Hepatocyte (in vitro differentiated cells): ENCODE measurements around the gene VASP. TPM values are rescaled to one million over a fixed set of nuclear protein-coding genes. Genes with fewer than 3 reads are reported as not detected.

ENCODE experiments used
- DNase-seq: peaks from one replicate; pipeline ENCODE4 v3.0.0-alpha.2; 2016; ENCODE audit warnings: low spot score
- H2AFZ ChIP-seq: fragments of 200-600 bp; sonication (generic); 2 replicates; pipeline ENCODE4 v1.6.0; 2016; ENCODE audit warnings: antibody characterized with exemption, mild to moderate bottlenecking
- H3K27ac ChIP-seq: fragments of 200-600 bp; sonication (generic); 2 replicates; pipeline ENCODE4 v1.5.1; 2016; ENCODE audit warnings: mild to moderate bottlenecking
- H3K27me3 ChIP-seq: fragments of 200-600 bp; sonication (generic); 2 replicates; pipeline ENCODE4 v1.6.1; 2016
- H3K36me3 ChIP-seq: fragments of 200-600 bp; sonication (generic); replicated peaks from 2 replicates; pipeline ENCODE4 v1.5.1; 2016; ENCODE audit warnings: low read depth; ENCODE audit not compliant: insufficient read depth
- H3K4me1 ChIP-seq: fragments of 200-600 bp; sonication (generic); 2 replicates; pipeline ENCODE4 v1.5.1; 2016; ENCODE audit warnings: mild to moderate bottlenecking, moderate library complexity; ENCODE audit not compliant: insufficient read depth
- H3K4me2 ChIP-seq: fragments of 200-600 bp; sonication (generic); 2 replicates; pipeline ENCODE4 v1.6.0; 2016
- H3K4me3 ChIP-seq: fragments of 200-600 bp; sonication (generic); 2 replicates; pipeline ENCODE4 v1.5.1; 2016; ENCODE audit warnings: mild to moderate bottlenecking
- H3K79me2 ChIP-seq: fragments of 200-600 bp; sonication (generic); 2 replicates; pipeline ENCODE4 v1.6.0; 2017; ENCODE audit warnings: mild to moderate bottlenecking
- H3K9me2 ChIP-seq: fragments of 200-600 bp; sonication (generic); replicated peaks from 2 replicates; pipeline ENCODE4 v1.6.0; 2017; ENCODE audit warnings: mild to moderate bottlenecking; ENCODE audit not compliant: insufficient read depth
- H3K9me3 ChIP-seq: fragments of 200-600 bp; sonication (generic); 2 replicates; pipeline ENCODE4 v1.5.1; 2016; ENCODE audit warnings: low read depth, mild to moderate bottlenecking
- H4K20me1 ChIP-seq: fragments of 200-600 bp; sonication (generic); 2 replicates; pipeline ENCODE4 v1.6.0; 2016; ENCODE audit warnings: mild to moderate bottlenecking; ENCODE audit not compliant: insufficient read depth, poor library complexity, severe bottlenecking
- CTCF ChIP-seq: fragments of 200-600 bp; sonication (generic); IDR thresholded peaks from 2 replicates; pipeline ENCODE4 v1.5.1; 2016; ENCODE audit warnings: antibody characterized with exemption, mild to moderate bottlenecking; ENCODE audit not compliant: poor library complexity
- EZH2 ChIP-seq: fragments of 200-600 bp; sonication (generic); IDR thresholded peaks from 2 replicates; pipeline ENCODE4 v1.6.1; 2016; ENCODE audit warnings: antibody characterized with exemption, mild to moderate bottlenecking, borderline replicate concordance
- EZH2phosphoT487 ChIP-seq: fragments of 200-600 bp; sonication (generic); IDR thresholded peaks from one replicate; pipeline ENCODE4 v1.6.1; 2018; ENCODE audit warnings: antibody characterized with exemption, mild to moderate bottlenecking, low read depth, moderate library complexity; ENCODE audit not compliant: unreplicated experiment, severe bottlenecking
- WGBS: methylation state at CpG from one replicate; pipeline ENCODE4 v1.1.6; 2016; ENCODE audit warnings: low lambda C conversion rate; ENCODE audit errors: missing lambda C conversion rate; 5-methylcytosine and 5-hydroxymethylcytosine counted together
- polyA plus RNA-seq: library from polyadenylated mRNA; unstranded; fragments of >200 nt; fragmentation: Nextera tagmentation; extraction: Ambion mirVana; gene quantifications from 2 replicates; pipeline ENCODE4 v1.2.1, GENCODE V29; 2016
- total RNA-seq: library from RNA; depleted of rRNA; stranded (reverse); fragments of >200 nt; gene quantifications from 2 replicates; pipeline ENCODE4 v1.2.3, GENCODE V29; 2014

VASP gene
- total and polyA plus RNA-seq, 2 experiments from 2014 or later: 68.9 to 86.0 TPM

- H3K4me2 ChIP-seq: no peak overlapping the region
- 73% methylated on average over 7 of the region's 7 CpGs for WGBS
Observed at GRCh38 chr19:45518469-45518826, 11.2 kb downstream of the VASP start.

GRCh38 chr19:45522010-45522941, 15.0 kb downstream of the VASP start:
- TF ChIP-seq EZH2 (no peak), EZH2phosphoT487 (no peak), CTCF (no peak)
- no peak overlapping the region for H2AFZ ChIP-seq
- H3K9me2 ChIP-seq: no peaks in the 10 kb centered on the region
- no peaks in the 10 kb centered on the region for H3K36me3 ChIP-seq
- H3K27ac ChIP-seq: no peak overlapping the region
- 94% methylated on average over 20 of the region's 24 CpGs for WGBS
- H3K27me3 ChIP-seq: no peaks in the 10 kb centered on the region
- DNase-seq: no peak
- H3K9me3 ChIP-seq: no peaks in the 10 kb centered on the region
- H3K4me1 ChIP-seq: no peaks in the 10 kb centered on the region
- no peak overlapping the region for H3K4me2 ChIP-seq
- H4K20me1 ChIP-seq: no peaks in the 10 kb centered on the region
- no peak overlapping the region for H3K4me3 ChIP-seq
- H3K79me2 ChIP-seq: no peaks in the 10 kb centered on the region

More at GRCh38 chr19:45518469-45518826, 11.2 kb downstream of the VASP start:
- H3K9me2 ChIP-seq: no peaks in the 10 kb centered on the region
- no peaks in the 10 kb centered on the region for H3K9me3 ChIP-seq
- H3K27me3 ChIP-seq: no peaks in the 10 kb centered on the region
- H3K27ac ChIP-seq: peak overlapping the region; percentile 12
- H3K4me1 ChIP-seq: peaks cover 12% of the 10 kb centered on the region
- peak; percentile 46 for DNase-seq
- H3K36me3 ChIP-seq: no peaks in the 10 kb centered on the region
- H2AFZ ChIP-seq: no peak overlapping the region
- H3K79me2 ChIP-seq: peaks cover 31% of the 10 kb centered on the region
- no peak overlapping the region for H3K4me3 ChIP-seq
- no peak for TF ChIP-seq EZH2phosphoT487
- TF ChIP-seq CTCF: no peak
- no peak for TF ChIP-seq EZH2
- peaks cover 16% of the 10 kb centered on the region for H4K20me1 ChIP-seq

- WGBS: 69% methylated on average over 9 of the region's 9 CpGs
- Histone ChIP-seq H3K9me3 (no peaks in the 10 kb centered on the region), H3K4me1 (no peaks in the 10 kb centered on the region), H3K9me2 (no peaks in the 10 kb centered on the region), H2AFZ (no peak overlapping the region), H3K4me3 (no peak overlapping the region), H3K4me2 (no peak overlapping the region), H3K27me3 (no peaks in the 10 kb centered on the region), H3K79me2 (no peaks in the 10 kb centered on the region), H4K20me1 (no peaks in the 10 kb centered on the region), H3K36me3 (no peaks in the 10 kb centered on the region), H3K27ac (peak overlapping the region; percentile 20)
- TF ChIP-seq CTCF: peak; percentile 77
- TF ChIP-seq EZH2phosphoT487: no peak
- DNase-seq: peak; percentile 88
Observed at GRCh38 chr19:45523642-45524256, 16.5 kb downstream of the VASP start.
